ENCODE data around the gene PDE3A. TPM values are rescaled to one million over a fixed set of nuclear protein-coding genes. Genes with fewer than 3 reads are reported as not detected.

PDE3A gene
- total RNA-seq, 4 donors from 2014 or later = 4.4 to 5.3 (median 4.9) TPM

DNA sequence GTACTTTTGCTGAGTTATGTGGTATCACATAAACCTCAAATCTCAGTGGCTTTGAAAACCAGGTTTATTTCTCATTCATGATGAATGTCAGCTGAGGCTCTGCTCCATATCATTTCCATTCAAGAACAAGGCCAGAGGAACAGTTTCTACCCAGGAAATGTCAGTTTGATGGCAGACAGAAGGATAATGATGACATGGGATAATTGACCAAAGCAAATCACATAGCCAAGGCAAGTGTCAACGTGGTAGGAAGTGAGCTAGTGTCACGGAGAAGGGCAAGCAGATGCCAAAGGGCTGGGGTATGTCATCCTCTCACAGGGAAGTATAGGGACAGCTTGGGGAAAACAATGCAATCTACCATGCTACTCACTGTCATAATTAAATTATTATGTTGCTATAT is 12.3 kb upstream of the PDE3A start:
- H3K27me3 ChIP-seq = no peaks in the 10 kb centered on the region
- H3K36me3 ChIP-seq = no peaks in the 10 kb centered on the region
- intact Hi-C loops (cut with DNase I; ENCODE audit: low total_unique reads) (no loop called here), in situ Hi-C loops (cut with MboI; ENCODE audit: low sequenced_read_pairs in 4 of 4) (loop anchor here in 1 of 4 donors (25.0 kb wide), 2 partner anchors 444 to 619 kb away; no protein-coding TSS in a partner anchor)
- no peak for DNase-seq
- no peak for TF ChIP-seq POLR2A (IDR thresholded peaks at IDR 0.05)
- TF ChIP-seq, protein P1, sequence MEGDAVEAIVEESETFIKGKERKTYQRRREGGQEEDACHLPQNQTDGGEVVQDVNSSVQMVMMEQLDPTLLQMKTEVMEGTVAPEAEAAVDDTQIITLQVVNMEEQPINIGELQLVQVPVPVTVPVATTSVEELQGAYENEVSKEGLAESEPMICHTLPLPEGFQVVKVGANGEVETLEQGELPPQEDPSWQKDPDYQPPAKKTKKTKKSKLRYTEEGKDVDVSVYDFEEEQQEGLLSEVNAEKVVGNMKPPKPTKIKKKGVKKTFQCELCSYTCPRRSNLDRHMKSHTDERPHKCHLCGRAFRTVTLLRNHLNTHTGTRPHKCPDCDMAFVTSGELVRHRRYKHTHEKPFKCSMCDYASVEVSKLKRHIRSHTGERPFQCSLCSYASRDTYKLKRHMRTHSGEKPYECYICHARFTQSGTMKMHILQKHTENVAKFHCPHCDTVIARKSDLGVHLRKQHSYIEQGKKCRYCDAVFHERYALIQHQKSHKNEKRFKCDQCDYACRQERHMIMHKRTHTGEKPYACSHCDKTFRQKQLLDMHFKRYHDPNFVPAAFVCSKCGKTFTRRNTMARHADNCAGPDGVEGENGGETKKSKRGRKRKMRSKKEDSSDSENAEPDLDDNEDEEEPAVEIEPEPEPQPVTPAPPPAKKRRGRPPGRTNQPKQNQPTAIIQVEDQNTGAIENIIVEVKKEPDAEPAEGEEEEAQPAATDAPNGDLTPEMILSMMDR (IDR thresholded peaks at IDR 0.05 in 4 of 5, conservative IDR thresholded peaks at IDR 0.05 in 1 of 5) = no peak
- no peak for ATAC-seq
- H3K27ac ChIP-seq = no peak overlapping the region
- no peak overlapping the region for H3K4me3 ChIP-seq
- H3K4me1 ChIP-seq = peaks cover 11 to 12% of the 10 kb centered on the region in 2 donors
- no peaks in the 10 kb centered on the region for H3K9me3 ChIP-seq

DNA sequence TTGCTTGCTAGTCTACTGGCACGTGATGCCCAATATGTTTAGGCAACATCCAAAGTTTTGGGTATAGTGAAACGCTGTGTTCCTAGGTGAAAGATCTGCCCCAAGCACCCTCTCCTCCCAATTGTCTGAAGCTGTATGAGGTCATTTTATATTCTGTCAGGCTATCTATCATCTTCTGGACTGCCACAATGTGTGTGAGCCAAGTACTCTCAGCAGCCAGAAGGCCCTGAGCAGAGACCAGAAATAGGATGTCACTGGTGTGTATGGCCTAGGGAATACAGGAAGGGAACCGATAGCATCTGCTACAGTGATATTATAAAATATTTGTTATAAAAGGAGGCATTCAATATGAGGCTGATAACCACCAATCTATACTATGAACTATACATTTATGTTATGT is 7.9 kb upstream of the PDE3A start:
- Histone ChIP-seq H3K4me3 (no peak overlapping the region), H3K36me3 (no peaks in the 10 kb centered on the region), H3K27ac (no peak overlapping the region), H3K9me3 (no peaks in the 10 kb centered on the region), H3K27me3 (no peaks in the 10 kb centered on the region), H3K4me1 (peaks cover 11 to 12% of the 10 kb centered on the region in 2 donors)
- ATAC-seq (peak in 1 of 2 donors; percentile 46), DNase-seq (no peak)
- intact Hi-C loops (cut with DNase I; ENCODE audit: low total_unique reads) = loop anchor here (5.0 kb wide), 1 partner anchor 88 kb away; no protein-coding TSS in a partner anchor
- no peak for TF ChIP-seq POLR2A (IDR thresholded peaks at IDR 0.05)
- TF ChIP-seq, protein P1 (IDR thresholded peaks at IDR 0.05 in 4 of 5, conservative IDR thresholded peaks at IDR 0.05 in 1 of 5) = no peak
- in situ Hi-C loops (cut with MboI; ENCODE audit: low sequenced_read_pairs in 4 of 4) = loop anchor here in 1 of 4 donors (25.0 kb wide), 2 partner anchors 448 to 623 kb away; no protein-coding TSS in a partner anchor

DNA sequence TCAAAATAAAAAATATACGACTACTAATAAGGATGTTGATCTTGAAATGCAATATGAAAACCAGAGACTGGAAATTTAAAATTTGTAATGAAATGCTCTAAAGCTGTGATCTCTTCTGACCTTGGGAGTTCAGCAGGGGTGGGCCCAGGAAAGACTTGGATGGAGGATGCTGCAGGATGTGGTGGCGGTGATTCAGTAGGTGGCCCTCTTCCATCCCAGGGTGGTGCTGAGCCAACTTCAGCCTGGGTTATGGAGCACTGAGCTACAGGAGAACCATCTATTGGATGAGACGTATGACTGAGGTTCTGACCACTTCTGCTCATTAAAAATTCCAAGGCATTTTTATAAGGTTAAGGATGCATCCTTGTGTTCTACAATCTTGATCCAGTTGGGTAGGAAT is 6.9 kb upstream of the PDE3A start:
- H3K27me3 ChIP-seq = no peaks in the 10 kb centered on the region
- intact Hi-C loops (cut with DNase I; ENCODE audit: low total_unique reads) (loop anchor here (5.0 kb wide), 1 partner anchor 89 kb away; no protein-coding TSS in a partner anchor), in situ Hi-C loops (cut with MboI; ENCODE audit: low sequenced_read_pairs in 4 of 4) (loop anchor here in 1 of 4 donors (25.0 kb wide), 2 partner anchors 449 to 624 kb away; no protein-coding TSS in a partner anchor)
- no peak for ATAC-seq
- TF ChIP-seq, protein P1 (IDR thresholded peaks at IDR 0.05 in 4 of 5, conservative IDR thresholded peaks at IDR 0.05 in 1 of 5) = no peak
- no peak for TF ChIP-seq POLR2A (IDR thresholded peaks at IDR 0.05)
- H3K27ac ChIP-seq = no peak overlapping the region
- H3K36me3 ChIP-seq = no peaks in the 10 kb centered on the region
- DNase-seq = no peak
- no peaks in the 10 kb centered on the region for H3K9me3 ChIP-seq
- peaks cover 11 to 12% of the 10 kb centered on the region in 2 donors for H3K4me1 ChIP-seq
- H3K4me3 ChIP-seq = no peak overlapping the region

DNA sequence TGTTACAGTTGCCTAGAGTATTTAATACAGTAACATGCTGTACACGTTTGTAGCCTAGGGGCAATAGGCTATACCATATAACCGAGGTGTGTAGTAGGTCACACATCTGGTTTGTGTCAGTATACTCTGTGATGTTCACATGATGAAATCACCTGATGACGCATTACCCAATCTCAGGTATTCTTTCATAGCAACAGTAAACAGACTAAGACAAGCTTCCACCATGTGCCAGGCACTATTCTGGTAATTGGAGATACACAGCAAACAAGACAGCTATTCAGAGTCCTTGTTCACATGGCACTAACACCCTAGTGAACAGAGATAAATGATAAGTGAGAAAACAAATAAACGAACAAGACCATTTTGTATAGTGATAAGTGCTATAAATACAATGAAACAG is 3.8 kb upstream of the PDE3A start:
- DNase-seq (peak in 1 of 2 donors; percentile 11), ATAC-seq (peak in 1 of 2 donors; percentile 35)
- Histone ChIP-seq H3K4me1 (peaks cover 0 to 3% of the 10 kb centered on the region in 2 donors), H3K27me3 (no peaks in the 10 kb centered on the region), H3K27ac (peak overlapping the region in 1 of 4 donors; percentile 17), H3K4me3 (no peak overlapping the region), H3K9me3 (no peaks in the 10 kb centered on the region), H3K36me3 (no peaks in the 10 kb centered on the region)
- in situ Hi-C loops (cut with MboI; ENCODE audit: low sequenced_read_pairs in 4 of 4) (loop anchor here in 1 of 4 donors (25.0 kb wide), 2 partner anchors 452 to 627 kb away; no protein-coding TSS in a partner anchor), intact Hi-C loops (cut with DNase I; ENCODE audit: low total_unique reads) (loop anchor here (5.0 kb wide), 1 partner anchor 92 kb away; no protein-coding TSS in a partner anchor)
- no peak for TF ChIP-seq POLR2A (IDR thresholded peaks at IDR 0.05)
- TF ChIP-seq, protein P1 (IDR thresholded peaks at IDR 0.05 in 4 of 5, conservative IDR thresholded peaks at IDR 0.05 in 1 of 5) = no peak

Measured in gastrocnemius medialis (tissue), 4 donors.